Measurements from ENCODE around the gene GRIA1.

DNA sequence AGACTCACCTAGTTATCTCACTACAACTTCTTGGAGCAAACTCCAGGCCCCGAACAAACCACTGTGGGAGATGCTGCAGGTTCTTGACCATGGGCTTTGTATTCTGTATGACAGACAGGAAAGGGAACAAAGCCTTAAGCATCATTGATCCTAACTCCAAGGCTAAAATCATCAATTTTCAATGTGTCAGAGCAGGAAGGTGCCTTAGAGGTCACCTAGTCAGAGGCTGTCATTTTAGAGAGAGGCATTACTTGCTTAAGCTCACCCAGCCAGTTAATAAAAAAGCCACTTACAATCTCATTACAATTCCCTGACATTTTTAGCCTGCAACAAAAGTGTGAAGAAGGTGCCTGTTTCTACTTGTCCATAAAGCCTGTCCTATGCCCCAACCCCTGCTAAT lies 275.5 kb downstream of the GRIA1 start:
- TF ChIP-seq, protein P1, sequence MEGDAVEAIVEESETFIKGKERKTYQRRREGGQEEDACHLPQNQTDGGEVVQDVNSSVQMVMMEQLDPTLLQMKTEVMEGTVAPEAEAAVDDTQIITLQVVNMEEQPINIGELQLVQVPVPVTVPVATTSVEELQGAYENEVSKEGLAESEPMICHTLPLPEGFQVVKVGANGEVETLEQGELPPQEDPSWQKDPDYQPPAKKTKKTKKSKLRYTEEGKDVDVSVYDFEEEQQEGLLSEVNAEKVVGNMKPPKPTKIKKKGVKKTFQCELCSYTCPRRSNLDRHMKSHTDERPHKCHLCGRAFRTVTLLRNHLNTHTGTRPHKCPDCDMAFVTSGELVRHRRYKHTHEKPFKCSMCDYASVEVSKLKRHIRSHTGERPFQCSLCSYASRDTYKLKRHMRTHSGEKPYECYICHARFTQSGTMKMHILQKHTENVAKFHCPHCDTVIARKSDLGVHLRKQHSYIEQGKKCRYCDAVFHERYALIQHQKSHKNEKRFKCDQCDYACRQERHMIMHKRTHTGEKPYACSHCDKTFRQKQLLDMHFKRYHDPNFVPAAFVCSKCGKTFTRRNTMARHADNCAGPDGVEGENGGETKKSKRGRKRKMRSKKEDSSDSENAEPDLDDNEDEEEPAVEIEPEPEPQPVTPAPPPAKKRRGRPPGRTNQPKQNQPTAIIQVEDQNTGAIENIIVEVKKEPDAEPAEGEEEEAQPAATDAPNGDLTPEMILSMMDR (conservative IDR thresholded peaks at IDR 0.05; ENCODE audit: low read depth, low read length) = no peak
- TF ChIP-seq RAD21 (IDR thresholded peaks at IDR 0.05; ENCODE audit: low read length) (no peak), POLR2A (IDR thresholded peaks at IDR 0.05; ENCODE audit: low read depth, low read length) (no peak), NFE2L2 (IDR thresholded peaks at IDR 0.05; ENCODE audit: low read depth, low read length) (no peak), RCOR1 (IDR thresholded peaks at IDR 0.05; ENCODE audit: insufficient replicate concordance, low read length) (no peak), BHLHE40 (IDR thresholded peaks at IDR 0.05; ENCODE audit: low read depth, low read length) (no peak), CHD1 (IDR thresholded peaks at IDR 0.05; ENCODE audit: low read depth, low read length) (no peak), MAFK (IDR thresholded peaks at IDR 0.05; ENCODE audit: low read depth, low read length) (no peak)
- TF ChIP-seq, protein P2, sequence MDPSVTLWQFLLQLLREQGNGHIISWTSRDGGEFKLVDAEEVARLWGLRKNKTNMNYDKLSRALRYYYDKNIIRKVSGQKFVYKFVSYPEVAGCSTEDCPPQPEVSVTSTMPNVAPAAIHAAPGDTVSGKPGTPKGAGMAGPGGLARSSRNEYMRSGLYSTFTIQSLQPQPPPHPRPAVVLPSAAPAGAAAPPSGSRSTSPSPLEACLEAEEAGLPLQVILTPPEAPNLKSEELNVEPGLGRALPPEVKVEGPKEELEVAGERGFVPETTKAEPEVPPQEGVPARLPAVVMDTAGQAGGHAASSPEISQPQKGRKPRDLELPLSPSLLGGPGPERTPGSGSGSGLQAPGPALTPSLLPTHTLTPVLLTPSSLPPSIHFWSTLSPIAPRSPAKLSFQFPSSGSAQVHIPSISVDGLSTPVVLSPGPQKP (IDR thresholded peaks at IDR 0.05; ENCODE audit: borderline replicate concordance, low read depth, low read length) = no peak
